PC-9 (cell line): ENCODE measurements around the gene ABAT. TPM values are rescaled to one million over a fixed set of nuclear protein-coding genes. Genes with fewer than 3 reads are reported as not detected.

ENCODE experiments used
- BruUV-seq: library from RNA; stranded (reverse); fragments of 400-500 nt; replicated peaks from 2 replicates; lab custom pipeline; 2021; lab: Mats Ljungman, UMichigan
- CTCF ChIA-PET: fragments of 300-600 bp; sonication (Branson Sonifier 250); formaldehyde crosslinking; loops from one replicate; lab custom pipeline; 2022; ENCODE audit warnings: antibody characterized with exemption; lab: Charles Lee
- POLR2A ChIA-PET: fragments of 300-600 bp; sonication (Branson Sonifier 250); formaldehyde crosslinking; loops from one replicate; lab custom pipeline; 2022; ENCODE audit warnings: antibody characterized with exemption; ENCODE audit not compliant: unreplicated experiment; lab: Charles Lee
- DNase-seq, 2 experiments: peaks; one replicate each; pipeline versions ENCODE4 v3.0.0 to v3.0.0-alpha.2; 2015 to 2022; ENCODE audit warnings: mixed read lengths in 1 of 2
- H2AFZ ChIP-seq: fragments of 200-600 bp; sonication (generic); 2 replicates; pipeline ENCODE4 v1.8.1; 2017; ENCODE audit warnings: antibody characterized with exemption
- H3F3A ChIP-seq: fragments of 200-600 bp; sonication (generic); 2 replicates; pipeline ENCODE4 v1.8.1; 2017; ENCODE audit warnings: antibody characterized with exemption, mild to moderate bottlenecking, low read depth; ENCODE audit not compliant: insufficient read depth
- H3K27ac ChIP-seq: fragments of 200-600 bp; sonication (generic); 2 replicates; pipeline ENCODE4 v1.6.1; 2016; ENCODE audit warnings: mixed run types
- H3K27me3 ChIP-seq: fragments of 200-600 bp; sonication (generic); 2 replicates; pipeline ENCODE4 v1.6.1; 2016; ENCODE audit warnings: low read depth, mixed run types; ENCODE audit not compliant: insufficient read depth
- H3K36me3 ChIP-seq: fragments of 200-600 bp; sonication (generic); 2 replicates; pipeline ENCODE4 v1.6.1; 2016; ENCODE audit warnings: low read depth, mixed run types
- H3K4me1 ChIP-seq: fragments of 200-600 bp; sonication (generic); replicated peaks from 2 replicates; pipeline ENCODE4 v1.6.1; 2016; ENCODE audit warnings: mixed run types; ENCODE audit not compliant: insufficient read depth
- H3K4me2 ChIP-seq: fragments of 200-600 bp; sonication (generic); 2 replicates; pipeline ENCODE4 v1.6.1; 2017; ENCODE audit warnings: mixed run types
- H3K4me3 ChIP-seq: fragments of 200-600 bp; sonication (generic); 2 replicates; pipeline ENCODE4 v1.6.1; 2016; ENCODE audit warnings: mixed run types
- H3K79me2 ChIP-seq: fragments of 200-600 bp; sonication (generic); 2 replicates; pipeline ENCODE4 v1.6.1; 2017; ENCODE audit warnings: low read depth, mixed run types
- H3K9me2 ChIP-seq: fragments of 200-600 bp; sonication (generic); 2 replicates; pipeline ENCODE4 v1.8.1; 2017; ENCODE audit warnings: mild to moderate bottlenecking; ENCODE audit not compliant: insufficient read depth
- H3K9me3 ChIP-seq: fragments of 200-600 bp; sonication (generic); 2 replicates; pipeline ENCODE4 v1.8.1; 2016; ENCODE audit warnings: low read depth; ENCODE audit not compliant: insufficient read depth
- H4K20me1 ChIP-seq: fragments of 200-600 bp; sonication (generic); 2 replicates; pipeline ENCODE4 v1.8.1; 2017; ENCODE audit not compliant: insufficient read depth
- CTCF ChIP-seq: fragments of 200-600 bp; sonication (generic); conservative IDR thresholded peaks from 2 replicates; pipeline ENCODE4 v1.6.1; 2017; ENCODE audit warnings: mixed run types, antibody characterized with exemption, mild to moderate bottlenecking, moderate library complexity
- EZH2 ChIP-seq: fragments of 200-600 bp; sonication (generic); IDR thresholded peaks from 2 replicates; pipeline ENCODE4 v1.8.0; 2017; ENCODE audit warnings: antibody characterized with exemption, low read depth
- intact Hi-C: fragments of 100-400 bp; cut with micrococcal nuclease; formaldehyde crosslinking; loops from one replicate; pipeline ENCODE4 v1.10.0; 2022; ENCODE audit not compliant: unreplicated experiment
- total RNA-seq: library from RNA; stranded (reverse); gene quantifications from 2 replicates; pipeline ENCODE4 v1.2.3, GENCODE V29; 2021

The ABAT gene
- total RNA-seq, 1 experiment from 2014 or later: 12.9 TPM

DNA sequence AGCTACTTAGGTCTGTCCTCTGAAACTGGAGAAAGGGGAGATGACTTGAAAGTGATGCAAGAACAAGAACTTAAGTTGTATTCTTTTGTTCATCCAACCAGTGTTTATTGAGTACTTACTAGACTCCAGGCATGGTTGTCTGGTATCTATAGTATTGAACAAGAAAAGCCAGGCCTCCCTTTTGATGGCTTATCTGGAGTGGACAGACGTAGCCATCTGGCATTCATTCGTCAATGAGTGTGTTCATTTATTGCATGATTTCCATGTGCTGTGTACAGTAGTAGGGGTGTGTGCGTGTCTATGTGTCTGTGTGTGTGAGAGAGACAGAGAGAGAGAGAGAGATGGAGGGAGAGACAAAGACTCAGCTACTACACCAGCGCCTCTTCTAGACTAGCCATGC, 9.2 kb downstream of the ABAT start:
- no peaks in the 10 kb centered on the region for H3K9me2 ChIP-seq
- H2AFZ ChIP-seq: no peak overlapping the region
- no TSS peak for BruUV-seq
- H3K27ac ChIP-seq: no peak overlapping the region
- CTCF ChIA-PET: no interaction called here
- H3K4me2 ChIP-seq: no peak overlapping the region
- no peak for TF ChIP-seq CTCF
- TF ChIP-seq EZH2: no peak
- no peak overlapping the region for H3K4me3 ChIP-seq
- POLR2A ChIA-PET: no interaction called here
- H3K36me3 ChIP-seq: no peaks in the 10 kb centered on the region
- peaks cover 19% of the 10 kb centered on the region for H3F3A ChIP-seq
- H3K4me1 ChIP-seq: peaks cover 29% of the 10 kb centered on the region
- no peaks in the 10 kb centered on the region for H3K9me3 ChIP-seq
- intact Hi-C loops: no loop called here
- no peaks in the 10 kb centered on the region for H4K20me1 ChIP-seq
- DNase-seq: no peak
- H3K27me3 ChIP-seq: no peaks in the 10 kb centered on the region
- no peaks in the 10 kb centered on the region for H3K79me2 ChIP-seq

DNA sequence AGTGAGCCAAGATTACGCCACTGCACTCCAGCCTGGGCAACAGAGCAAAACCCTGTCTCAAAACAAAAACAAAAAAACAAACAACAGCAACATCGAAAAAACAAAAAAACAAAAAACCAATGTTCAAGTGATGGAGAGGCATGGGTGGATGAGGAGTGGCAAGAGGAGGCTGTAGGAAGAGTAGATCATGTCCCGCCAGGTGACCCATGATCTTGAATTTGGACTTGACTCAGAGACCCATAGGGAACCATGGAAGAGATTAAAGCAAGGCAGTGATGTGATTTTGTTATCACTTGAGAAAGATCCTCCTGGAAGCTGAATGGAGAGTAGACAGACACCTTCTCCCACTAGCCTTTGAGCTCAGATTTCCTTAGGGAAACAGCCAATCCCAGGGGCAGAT, 11.2 kb downstream of the ABAT start:
- H3K27ac ChIP-seq: no peak overlapping the region
- no peaks in the 10 kb centered on the region for H4K20me1 ChIP-seq
- POLR2A ChIA-PET: no interaction called here
- H3K9me3 ChIP-seq: 0 out of 2 replicates have a peak, but pooled peaks cover 11% of the 10 kb centered on the region
- H3K27me3 ChIP-seq: no peaks in the 10 kb centered on the region
- CTCF ChIA-PET: no interaction called here
- 0 out of 2 replicates have a peak, but pooled peaks cover 3% of the 10 kb centered on the region for H3F3A ChIP-seq
- peaks cover 9% of the 10 kb centered on the region for H3K4me1 ChIP-seq
- H2AFZ ChIP-seq: no peak overlapping the region
- no peaks in the 10 kb centered on the region for H3K79me2 ChIP-seq
- no peak for DNase-seq
- no peaks in the 10 kb centered on the region for H3K9me2 ChIP-seq
- H3K4me2 ChIP-seq: no peak overlapping the region
- no peaks in the 10 kb centered on the region for H3K36me3 ChIP-seq
- no peak for TF ChIP-seq EZH2
- no peak for TF ChIP-seq CTCF
- BruUV-seq: no TSS peak
- intact Hi-C loops: loop anchor here (2.0 kb wide), 1 partner anchor 37 kb away; no protein-coding TSS in a partner anchor
- no peak overlapping the region for H3K4me3 ChIP-seq

DNA sequence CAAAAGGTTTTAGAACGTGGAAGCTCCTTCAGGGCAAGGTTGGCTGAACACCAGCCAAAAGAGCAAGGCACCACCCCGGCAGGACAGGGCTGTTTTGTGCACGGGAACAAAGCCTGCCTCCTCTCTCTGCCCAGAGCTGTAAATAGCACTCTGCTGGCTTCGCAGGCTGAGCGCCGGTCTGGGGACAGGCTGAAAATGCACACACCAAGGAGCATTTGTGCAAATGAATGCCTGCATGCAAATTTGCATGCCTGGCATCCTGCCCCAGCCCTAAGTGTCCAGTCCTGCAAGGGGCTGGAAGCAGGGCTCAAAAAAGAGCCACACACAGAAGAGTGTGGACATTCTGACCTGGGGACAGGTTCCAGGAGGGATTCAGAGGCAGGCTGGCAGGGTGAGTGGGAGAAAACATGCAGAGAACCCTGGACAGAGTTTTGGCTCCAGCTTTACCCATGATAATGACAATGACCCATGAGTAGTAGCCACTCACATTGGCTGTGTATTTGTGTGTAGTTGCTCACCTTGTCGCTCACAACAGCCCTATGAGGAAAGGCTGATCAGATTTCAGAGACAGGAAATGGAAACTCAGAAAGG, 11.7 kb downstream of the ABAT start:
- H3K27ac ChIP-seq: no peak overlapping the region
- intact Hi-C loops: loop anchor here (2.0 kb wide), 1 partner anchor 37 kb away; no protein-coding TSS in a partner anchor
- H3K9me3 ChIP-seq: 0 out of 2 replicates have a peak, but pooled peaks cover 11% of the 10 kb centered on the region
- TF ChIP-seq EZH2: no peak
- no peak for TF ChIP-seq CTCF
- no peaks in the 10 kb centered on the region for H3K27me3 ChIP-seq
- POLR2A ChIA-PET: no interaction called here
- DNase-seq: peak in 1 of 2 experiments; percentile 49
- CTCF ChIA-PET: no interaction called here
- no peaks in the 10 kb centered on the region for H3K36me3 ChIP-seq
- no peaks in the 10 kb centered on the region for H4K20me1 ChIP-seq
- peaks cover 4% of the 10 kb centered on the region for H3K4me1 ChIP-seq
- H3K79me2 ChIP-seq: no peaks in the 10 kb centered on the region
- 0 out of 2 replicates have a peak, but pooled peaks cover 3% of the 10 kb centered on the region for H3F3A ChIP-seq
- no TSS peak for BruUV-seq
- H2AFZ ChIP-seq: no peak overlapping the region
- no peaks in the 10 kb centered on the region for H3K9me2 ChIP-seq
- H3K4me2 ChIP-seq: no peak overlapping the region
- no peak overlapping the region for H3K4me3 ChIP-seq
